IMR-90 (cell line): ENCODE data around the gene APAF1. TPM values are rescaled to one million over a fixed set of nuclear protein-coding genes. Genes with fewer than 3 reads are reported as not detected.

Source experiments
- ATAC-seq: fragments of 200-7000 bp; cut with Tn5 transposase; 2 replicates; pipeline ENCODE4 v1.9.1; 2020; ENCODE audit warnings: low read depth, mild to moderate bottlenecking, moderate library complexity
- BruUV-seq: library from RNA; stranded (reverse); fragments of 400-500 nt; replicated peaks from 2 replicates; lab custom pipeline; 2021; lab: Mats Ljungman, UMichigan
- CTCF ChIA-PET: fragments of 300-600 bp; formaldehyde crosslinking; extraction: SDS; loops from one replicate; lab custom pipeline; 2021; ENCODE audit warnings: antibody characterized with exemption; lab: Yijun Ruan, JAX
- POLR2A ChIA-PET: fragments of 300-600 bp; sonication (Branson Sonifier 250); formaldehyde crosslinking; loops from one replicate; lab custom pipeline; 2022; ENCODE audit warnings: antibody characterized with exemption; ENCODE audit not compliant: unreplicated experiment; lab: Charles Lee
- DNase-seq: peaks from one replicate; pipeline ENCODE4 v3.0.0; 2013
- H2AFZ ChIP-seq: replicated peaks from 2 replicates; pipeline ENCODE3; 2013; ENCODE audit warnings: low read length, mild to moderate bottlenecking; ENCODE audit not compliant: poor library complexity
- H2AK5ac ChIP-seq: 2 replicates; pipeline ENCODE4 v1.6.1; 2013; ENCODE audit warnings: low read depth, low read length, inconsistent platforms
- H2AK9ac ChIP-seq: replicated peaks from 2 replicates; pipeline ENCODE3; 2013; ENCODE audit warnings: mild to moderate bottlenecking, low read depth, low read length, moderate library complexity; ENCODE audit not compliant: poor library complexity
- H2BK120ac ChIP-seq: 2 replicates; pipeline ENCODE4 v1.6.1; 2013; ENCODE audit warnings: low read depth, low read length, inconsistent platforms
- H2BK15ac ChIP-seq: 3 replicates; pipeline ENCODE4 v1.6.1; 2013; ENCODE audit warnings: low read depth, low read length, inconsistent platforms
- H2BK20ac ChIP-seq: 2 replicates; pipeline ENCODE4 v1.6.1; 2013; ENCODE audit warnings: low read depth, mild to moderate bottlenecking, inconsistent platforms, low read length, moderate library complexity
- H2BK5ac ChIP-seq: 2 replicates; pipeline ENCODE4 v1.6.1; 2013; ENCODE audit warnings: mild to moderate bottlenecking, low read depth, low read length, inconsistent platforms; ENCODE audit not compliant: poor library complexity, severe bottlenecking
- H3K14ac ChIP-seq: replicated peaks from 2 replicates; pipeline ENCODE4 v1.6.1; 2013; ENCODE audit warnings: low read depth, low read length, inconsistent platforms
- H3K18ac ChIP-seq: 2 replicates; pipeline ENCODE4 v1.6.1; 2013; ENCODE audit warnings: low read depth, low read length, control low read depth
- H3K23ac ChIP-seq: 2 replicates; pipeline ENCODE4 v1.6.1; 2013; ENCODE audit warnings: low read depth, low read length, inconsistent platforms
- H3K27ac ChIP-seq: 2 replicates; pipeline ENCODE4 v1.5.1; 2013; ENCODE audit warnings: mild to moderate bottlenecking, control low read depth, low read length; ENCODE audit not compliant: insufficient read depth
- H3K27me3 ChIP-seq: 2 replicates; pipeline ENCODE4 v1.6.1; 2013; ENCODE audit warnings: low read length; ENCODE audit not compliant: control insufficient read depth, insufficient read depth
- H3K36me3 ChIP-seq: 2 replicates; pipeline ENCODE4 v1.6.1; 2013; ENCODE audit warnings: low read length, mixed read lengths; ENCODE audit not compliant: control insufficient read depth, insufficient read depth
- H3K4ac ChIP-seq: 2 replicates; pipeline ENCODE4 v1.6.1; 2013; ENCODE audit warnings: low read depth, low read length, inconsistent platforms
- H3K4me1 ChIP-seq: 2 replicates; pipeline ENCODE4 v1.6.1; 2013; ENCODE audit warnings: low read length, mixed read lengths; ENCODE audit not compliant: control insufficient read depth, insufficient read depth
- H3K4me2 ChIP-seq: 2 replicates; pipeline ENCODE4 v1.6.1; 2013; ENCODE audit warnings: low read depth, mild to moderate bottlenecking, control low read depth, low read length, moderate library complexity
- H3K4me3 ChIP-seq: 2 replicates; pipeline ENCODE4 v1.5.1; 2013; ENCODE audit warnings: low read depth, mild to moderate bottlenecking, control low read depth, low read length, moderate library complexity; ENCODE audit not compliant: insufficient read depth
- H3K56ac ChIP-seq: 2 replicates; pipeline ENCODE4 v1.6.1; 2013; ENCODE audit warnings: low read length, inconsistent platforms; ENCODE audit not compliant: insufficient read depth; ENCODE audit errors: extremely low read depth
- H3K79me1 ChIP-seq, 2 experiments: 2 replicates each; pipeline ENCODE4 v1.6.1; 2013; ENCODE audit warnings: low read length in 2 of 2, inconsistent platforms in 1 of 2, low read depth in 1 of 2
- H3K9ac ChIP-seq: 2 replicates; pipeline ENCODE4 v1.6.1; 2013; ENCODE audit warnings: low read depth, low read length, control low read depth
- H3K9me1 ChIP-seq: 2 replicates; pipeline ENCODE4 v1.6.1; 2013; ENCODE audit warnings: low read length, inconsistent platforms; ENCODE audit not compliant: insufficient read depth
- H3K9me3 ChIP-seq: 2 replicates; pipeline ENCODE4 v1.6.1; 2013; ENCODE audit warnings: low read length; ENCODE audit not compliant: control insufficient read depth, insufficient read depth
- H4K20me1 ChIP-seq: 2 replicates; pipeline ENCODE4 v1.6.1; 2013; ENCODE audit warnings: low read length, inconsistent platforms; ENCODE audit not compliant: insufficient read depth
- H4K5ac ChIP-seq: 2 replicates; pipeline ENCODE4 v1.6.1; 2013; ENCODE audit warnings: mild to moderate bottlenecking, low read depth, low read length, control low read depth
- H4K8ac ChIP-seq, 2 experiments: 2 replicates each; pipeline ENCODE4 v1.6.1; 2013; ENCODE audit warnings: low read depth in 2 of 2, low read length in 2 of 2, control low read depth in 1 of 2, inconsistent platforms in 1 of 2
- H4K91ac ChIP-seq: 2 replicates; pipeline ENCODE4 v1.6.1; 2013; ENCODE audit warnings: low read depth, low read length, inconsistent platforms; ENCODE audit not compliant: insufficient read depth
- BHLHE40 ChIP-seq: fragments of 150-350 bp; IDR thresholded peaks from 2 replicates; pipeline ENCODE4 v1.6.1; 2016; ENCODE audit warnings: mild to moderate bottlenecking, low read depth, low read length
- CEBPB ChIP-seq: IDR thresholded peaks from 2 replicates; pipeline ENCODE4 v1.6.1; 2012; ENCODE audit warnings: low read depth, low read length, improper control_type of control experiment
- CHD1 ChIP-seq: IDR thresholded peaks from 2 replicates; pipeline ENCODE4 v1.6.1; 2012; ENCODE audit warnings: low read depth, low read length, improper control_type of control experiment
- CTCF ChIP-seq: conservative IDR thresholded peaks from 2 replicates; pipeline ENCODE4 v1.5.1; 2012; ENCODE audit warnings: mild to moderate bottlenecking, low read depth, low read length, improper control_type of control experiment
- FOS ChIP-seq: fragments of 150-350 bp; IDR thresholded peaks from 2 replicates; pipeline ENCODE4 v1.6.1; 2016; ENCODE audit warnings: low read depth, low read length
- MAFK ChIP-seq: IDR thresholded peaks from 2 replicates; pipeline ENCODE4 v1.6.1; 2012; ENCODE audit warnings: low read depth, low read length, improper control_type of control experiment
- MAZ ChIP-seq: IDR thresholded peaks from 2 replicates; pipeline ENCODE4 v1.6.1; 2012; ENCODE audit warnings: low read depth, mild to moderate bottlenecking, low read length, improper control_type of control experiment, moderate library complexity, borderline replicate concordance
- MXI1 ChIP-seq: IDR thresholded peaks from 2 replicates; pipeline ENCODE4 v1.6.1; 2012; ENCODE audit warnings: low read depth, mild to moderate bottlenecking, low read length, moderate library complexity, borderline replicate concordance
- NFE2L2 ChIP-seq: fragments of 150-350 bp; IDR thresholded peaks from 2 replicates; pipeline ENCODE4 v1.6.1; 2016; ENCODE audit warnings: low read depth, mild to moderate bottlenecking, low read length
- POLR2A ChIP-seq: IDR thresholded peaks from 2 replicates; pipeline ENCODE4 v1.6.1; 2012; ENCODE audit warnings: mild to moderate bottlenecking, low read depth, low read length
- RAD21 ChIP-seq: IDR thresholded peaks from 2 replicates; pipeline ENCODE4 v1.6.1; 2012; ENCODE audit warnings: low read length, improper control_type of control experiment
- RCOR1 ChIP-seq: IDR thresholded peaks from 2 replicates; pipeline ENCODE4 v1.6.1; 2012; ENCODE audit warnings: mild to moderate bottlenecking, low read length, improper control_type of control experiment; ENCODE audit not compliant: insufficient replicate concordance
- RFX5 ChIP-seq: IDR thresholded peaks from 2 replicates; pipeline ENCODE4 v1.8.0; 2012; ENCODE audit warnings: low read depth, mild to moderate bottlenecking, low read length, moderate library complexity
- SMC3 ChIP-seq: fragments of 150-350 bp; IDR thresholded peaks from 2 replicates; pipeline ENCODE4 v1.6.1; 2016; ENCODE audit warnings: low read depth, mild to moderate bottlenecking, antibody characterized with exemption, low read length, moderate library complexity
- USF2 ChIP-seq: fragments of 150-350 bp; IDR thresholded peaks from 2 replicates; pipeline ENCODE4 v1.6.1; 2017; ENCODE audit warnings: mild to moderate bottlenecking, antibody characterized with exemption, low read length, low read depth
- WGBS, 2 experiments: methylation state at CpG; one replicate each; pipeline versions ENCODE4 v1.1.5 to v1.1.7; 2013; ENCODE audit warnings: missing lambda C conversion rate in 2 of 2; ENCODE audit not compliant: insufficient read length in 1 of 2; ENCODE audit errors: extremely low coverage in 2 of 2; 5-methylcytosine and 5-hydroxymethylcytosine counted together
- dilution Hi-C: fragments of 300-500 bp; cut with HindIII; formaldehyde crosslinking; loops from one replicate; pipeline ENCODE4 v1.14.3; 2018; ENCODE audit warnings: low sequenced_read_pairs; ENCODE audit not compliant: unreplicated experiment
- in situ Hi-C: fragments of 300-500 bp; cut with MboI; formaldehyde crosslinking; loops from 3 replicates; pipeline ENCODE4 v1.14.3; 2019; ENCODE audit warnings: low sequenced_read_pairs, inconsistent platforms, mixed read lengths
- intact Hi-C: fragments of 100-400 bp; cut with micrococcal nuclease; formaldehyde crosslinking; loops from 2 replicates; pipeline ENCODE4 v1.10.0; 2022
- polyA plus RNA-seq, 3 experiments: library from polyadenylated mRNA; depleted of rRNA; stranded (reverse); fragments of >200 nt; gene quantifications; 2 replicates each; pipeline ENCODE4 v1.2.3, GENCODE V29; 2012; ENCODE audit warnings: low replicate concordance in 1 of 3
- total RNA-seq: library from RNA; depleted of rRNA; stranded (reverse); fragments of >200 nt; gene quantifications from 2 replicates; pipeline ENCODE4 v1.2.3, GENCODE V29; 2012
- TF ChIP-seq, protein P1 (sequence below): fragments of 150-350 bp; IDR thresholded peaks from 2 replicates; pipeline ENCODE4 v1.6.1; 2016; ENCODE audit warnings: low read depth, mild to moderate bottlenecking, low read length, moderate library complexity, borderline replicate concordance

The APAF1 gene
- total and polyA plus RNA-seq, 2 of the 4 experiments (the other 2 are of a cell fraction) = 10.9 to 32.8 TPM

DNA sequence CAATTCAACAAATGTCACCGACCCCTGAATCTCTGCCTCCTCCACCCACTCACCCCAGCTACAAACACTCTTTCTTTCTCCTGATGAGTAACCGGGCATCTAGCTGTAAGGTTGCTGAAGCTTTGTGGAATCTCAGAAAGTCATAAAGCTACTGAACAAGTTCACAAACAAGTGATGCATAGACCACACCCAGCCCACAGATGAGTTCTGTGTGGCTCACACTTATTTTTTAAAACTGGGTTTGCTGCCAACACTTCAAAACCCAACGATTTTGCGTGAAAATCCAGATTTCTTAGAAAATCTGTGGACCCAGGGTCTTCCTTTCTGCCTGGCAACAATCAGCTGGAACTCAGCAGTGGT, 96.1 kb downstream of the APAF1 start:
- ATAC-seq (no peak), DNase-seq (peak; percentile 44)
- Histone ChIP-seq H3K9me3 (no peaks in the 10 kb centered on the region), H3K9ac (no peak overlapping the region), H4K20me1 (no peaks in the 10 kb centered on the region), H3K56ac (no peak overlapping the region), H3K4me3 (no peak overlapping the region), H3K79me1 (no peaks in the 10 kb centered on the region), H2AK5ac (no peak overlapping the region), H3K36me3 (no peaks in the 10 kb centered on the region), H3K4me2 (no peak overlapping the region), H4K5ac (no peak overlapping the region), H2AFZ (no peak overlapping the region), H4K8ac (no peak overlapping the region), H3K23ac (no peak overlapping the region), H3K27me3 (peaks cover 4% of the 10 kb centered on the region; the same call in 1 of the 2 replicates), H3K18ac (no peak overlapping the region), H2AK9ac (no peak overlapping the region), H3K27ac (no peak overlapping the region), H4K91ac (no peak overlapping the region), H3K4me1 (peaks cover 13% of the 10 kb centered on the region; the same call in 1 of the 2 replicates), H3K14ac (no peak overlapping the region), H2BK20ac (no peak overlapping the region), H3K9me1 (peaks cover 6% of the 10 kb centered on the region), H3K4ac (no peak overlapping the region), H2BK120ac (no peak overlapping the region), H2BK5ac (no peak overlapping the region), H2BK15ac (no peak overlapping the region)
- ChIA-PET CTCF (interaction anchor here (0.5 kb wide), 1 partner anchor 362 kb away, joined by 7 read pairs; no protein-coding TSS in a partner anchor), POLR2A (no interaction called here)
- in situ Hi-C loops = no loop called here
- 67% methylated on average over 2 of the region's 4 CpGs; no CpG with 5 or more reads in 1 of the 2 experiments for WGBS, 2 experiments
- dilution Hi-C loops = no loop called here
- BruUV-seq = no TSS peak
- TF ChIP-seq, protein P1, sequence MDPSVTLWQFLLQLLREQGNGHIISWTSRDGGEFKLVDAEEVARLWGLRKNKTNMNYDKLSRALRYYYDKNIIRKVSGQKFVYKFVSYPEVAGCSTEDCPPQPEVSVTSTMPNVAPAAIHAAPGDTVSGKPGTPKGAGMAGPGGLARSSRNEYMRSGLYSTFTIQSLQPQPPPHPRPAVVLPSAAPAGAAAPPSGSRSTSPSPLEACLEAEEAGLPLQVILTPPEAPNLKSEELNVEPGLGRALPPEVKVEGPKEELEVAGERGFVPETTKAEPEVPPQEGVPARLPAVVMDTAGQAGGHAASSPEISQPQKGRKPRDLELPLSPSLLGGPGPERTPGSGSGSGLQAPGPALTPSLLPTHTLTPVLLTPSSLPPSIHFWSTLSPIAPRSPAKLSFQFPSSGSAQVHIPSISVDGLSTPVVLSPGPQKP = no peak
- TF ChIP-seq RAD21 = no peak
- no peak for TF ChIP-seq CTCF
- no peak for TF ChIP-seq CEBPB
- no peak for TF ChIP-seq CHD1
- TF ChIP-seq MXI1 = no peak
- TF ChIP-seq RFX5 = no peak
- no peak for TF ChIP-seq USF2
- TF ChIP-seq RCOR1 = no peak
- no peak for TF ChIP-seq MAZ
- no peak for TF ChIP-seq NFE2L2
- TF ChIP-seq BHLHE40 = no peak
- TF ChIP-seq SMC3 = no peak
- TF ChIP-seq MAFK = no peak
- TF ChIP-seq FOS = no peak
- TF ChIP-seq POLR2A = no peak
- intact Hi-C loops = no loop called here
